Left ventricle myocardium inferior (tissue), 1 donor: ENCODE measurements around the gene SEMA4C. TPM values are rescaled to one million over a fixed set of nuclear protein-coding genes. Genes with fewer than 3 reads are reported as not detected.

Experiments used
- DNase-seq: peaks from one replicate; pipeline ENCODE4 v3.0.0-alpha.2; 2020
- H3K27ac ChIP-seq: fragments of 200-600 bp; replicated peaks from 2 replicates; pipeline ENCODE4 v1.8.0; 2021
- H3K27me3 ChIP-seq: fragments of 200-600 bp; 2 replicates; pipeline ENCODE4 v1.8.0; 2021; ENCODE audit warnings: low read depth
- H3K36me3 ChIP-seq: fragments of 200-600 bp; 2 replicates; pipeline ENCODE4 v1.8.0; 2021
- H3K4me1 ChIP-seq: fragments of 200-600 bp; 2 replicates; pipeline ENCODE4 v1.8.0; 2021
- H3K4me3 ChIP-seq: fragments of 200-600 bp; 2 replicates; pipeline ENCODE4 v1.8.0; 2021; ENCODE audit warnings: mild to moderate bottlenecking, moderate library complexity
- H3K9me3 ChIP-seq: fragments of 200-600 bp; replicated peaks from 2 replicates; pipeline ENCODE4 v1.8.0; 2021
- intact Hi-C: fragments of 100-400 bp; cut with micrococcal nuclease; formaldehyde crosslinking; loops from one replicate; pipeline ENCODE4 v1.11.0; 2022
- total RNA-seq: library from RNA; stranded (reverse); fragmentation: NEBNext Ultra II Directional; extraction: Animal tissue kit (Norgen Biotek cat#: 25700); gene quantifications from one replicate; pipeline ENCODE4 v1.2.1, GENCODE V29; 2021
- TF ChIP-seq, protein P1 (sequence below): fragments of 200-600 bp; IDR thresholded peaks from 2 replicates; pipeline ENCODE4 v1.8.0; 2021; ENCODE audit warnings: antibody characterized with exemption, mild to moderate bottlenecking, borderline replicate concordance
- donor health status: DM: no; HTN: yes; CAD: no; lungs with severe emphysema.

SEMA4C gene
- total RNA-seq, 1 donor from 2014 or later, result 16.6 TPM

DNA sequence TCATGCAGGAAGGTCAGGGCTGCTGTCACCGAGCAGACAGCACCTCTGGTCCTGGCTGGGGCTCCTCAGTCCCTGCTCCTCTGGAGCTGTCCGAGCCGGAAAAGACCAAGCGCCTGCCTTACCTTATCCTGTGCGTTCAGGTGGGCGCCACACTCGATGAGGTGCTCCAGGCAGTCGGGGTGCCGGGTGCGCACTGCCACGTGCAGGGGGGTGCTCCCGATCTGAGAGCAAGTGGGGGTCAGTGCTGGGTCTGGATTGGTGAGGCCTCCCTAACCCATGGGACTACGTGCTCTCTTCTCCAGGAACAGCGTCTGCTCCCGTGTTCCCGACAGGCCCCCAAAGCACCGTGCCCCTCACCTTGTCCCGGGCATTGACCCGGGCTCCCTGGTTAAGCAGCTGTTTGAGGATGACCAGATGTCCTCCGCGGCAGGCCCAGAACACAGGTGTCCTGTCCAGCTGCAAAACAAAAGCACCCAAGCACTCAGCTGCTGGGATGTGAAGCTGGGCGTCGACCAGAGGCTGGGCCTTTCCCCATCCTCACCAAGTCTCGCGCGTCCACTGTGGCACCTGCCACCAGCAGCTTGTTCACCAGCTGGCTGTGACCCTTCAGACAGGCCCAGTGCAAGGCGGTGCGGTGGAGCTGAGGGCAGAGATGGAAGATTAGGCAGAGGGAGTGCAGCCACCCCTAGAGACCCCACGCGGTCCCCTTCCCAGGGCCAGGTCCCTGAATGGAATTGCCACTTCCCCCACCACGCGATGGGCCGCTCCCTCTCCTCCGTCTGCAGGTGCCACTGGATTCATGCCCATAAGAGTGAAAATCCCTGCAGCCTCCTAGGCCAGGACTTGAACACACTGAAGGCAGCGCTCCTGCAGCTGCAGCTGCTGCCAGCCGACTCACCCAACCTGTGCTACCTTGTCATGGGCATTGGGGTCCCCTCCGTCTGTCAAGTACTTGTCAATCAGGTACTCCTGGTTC, 29.7 kb downstream of the SEMA4C start:
- H3K36me3 ChIP-seq, result peaks cover 22% of the 10 kb centered on the region

DNA sequence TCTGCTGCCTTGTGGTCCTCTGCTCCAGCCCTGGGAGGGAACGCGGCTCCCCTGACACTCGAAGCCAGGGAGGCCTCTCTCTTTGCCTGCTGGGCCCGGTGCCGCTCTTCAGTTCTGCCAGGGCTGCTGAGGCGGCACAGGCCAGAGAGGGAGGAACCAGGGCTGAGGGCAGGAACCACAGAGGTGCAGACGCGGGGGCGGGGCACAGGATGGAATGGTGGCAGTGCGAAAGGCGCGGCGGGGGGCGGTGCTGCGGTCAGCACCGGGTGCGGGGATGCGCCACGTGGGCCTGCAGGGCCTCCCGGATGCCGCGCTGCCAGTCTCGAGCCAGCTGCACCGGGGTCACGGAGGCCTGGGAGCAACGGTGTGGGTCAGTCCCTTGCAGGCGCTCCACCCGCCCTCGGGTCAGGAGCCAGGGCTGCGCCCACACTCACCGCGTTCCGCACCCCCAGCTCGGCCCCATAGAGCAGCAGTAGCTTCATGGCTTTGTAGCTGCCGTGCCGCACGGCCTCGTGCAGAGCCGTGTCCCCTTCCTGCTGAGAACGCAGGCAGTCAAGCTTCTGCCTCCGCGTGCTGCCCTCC, 30.5 kb downstream of the SEMA4C start:
- H3K36me3 ChIP-seq, result peaks cover 30% of the 10 kb centered on the region
- no peaks in the 10 kb centered on the region for H3K27me3 ChIP-seq
- peaks cover 49% of the 10 kb centered on the region for H3K4me1 ChIP-seq
- peak; percentile 57 for DNase-seq
- TF ChIP-seq, protein P1, sequence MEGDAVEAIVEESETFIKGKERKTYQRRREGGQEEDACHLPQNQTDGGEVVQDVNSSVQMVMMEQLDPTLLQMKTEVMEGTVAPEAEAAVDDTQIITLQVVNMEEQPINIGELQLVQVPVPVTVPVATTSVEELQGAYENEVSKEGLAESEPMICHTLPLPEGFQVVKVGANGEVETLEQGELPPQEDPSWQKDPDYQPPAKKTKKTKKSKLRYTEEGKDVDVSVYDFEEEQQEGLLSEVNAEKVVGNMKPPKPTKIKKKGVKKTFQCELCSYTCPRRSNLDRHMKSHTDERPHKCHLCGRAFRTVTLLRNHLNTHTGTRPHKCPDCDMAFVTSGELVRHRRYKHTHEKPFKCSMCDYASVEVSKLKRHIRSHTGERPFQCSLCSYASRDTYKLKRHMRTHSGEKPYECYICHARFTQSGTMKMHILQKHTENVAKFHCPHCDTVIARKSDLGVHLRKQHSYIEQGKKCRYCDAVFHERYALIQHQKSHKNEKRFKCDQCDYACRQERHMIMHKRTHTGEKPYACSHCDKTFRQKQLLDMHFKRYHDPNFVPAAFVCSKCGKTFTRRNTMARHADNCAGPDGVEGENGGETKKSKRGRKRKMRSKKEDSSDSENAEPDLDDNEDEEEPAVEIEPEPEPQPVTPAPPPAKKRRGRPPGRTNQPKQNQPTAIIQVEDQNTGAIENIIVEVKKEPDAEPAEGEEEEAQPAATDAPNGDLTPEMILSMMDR, result no peak
- H3K4me3 ChIP-seq, result no peak overlapping the region
- no peak overlapping the region for H3K27ac ChIP-seq
- no peaks in the 10 kb centered on the region for H3K9me3 ChIP-seq
- intact Hi-C loops, result no loop called here

More for the DNA sequence above, 29.7 kb downstream of the SEMA4C start:
- H3K4me1 ChIP-seq, result peaks cover 52% of the 10 kb centered on the region
- no peak for DNase-seq
- no peaks in the 10 kb centered on the region for H3K27me3 ChIP-seq
- H3K4me3 ChIP-seq, result no peak overlapping the region
- TF ChIP-seq, protein P1, result no peak
- intact Hi-C loops, result no loop called here
- no peak overlapping the region for H3K27ac ChIP-seq
- H3K9me3 ChIP-seq, result no peaks in the 10 kb centered on the region

DNA sequence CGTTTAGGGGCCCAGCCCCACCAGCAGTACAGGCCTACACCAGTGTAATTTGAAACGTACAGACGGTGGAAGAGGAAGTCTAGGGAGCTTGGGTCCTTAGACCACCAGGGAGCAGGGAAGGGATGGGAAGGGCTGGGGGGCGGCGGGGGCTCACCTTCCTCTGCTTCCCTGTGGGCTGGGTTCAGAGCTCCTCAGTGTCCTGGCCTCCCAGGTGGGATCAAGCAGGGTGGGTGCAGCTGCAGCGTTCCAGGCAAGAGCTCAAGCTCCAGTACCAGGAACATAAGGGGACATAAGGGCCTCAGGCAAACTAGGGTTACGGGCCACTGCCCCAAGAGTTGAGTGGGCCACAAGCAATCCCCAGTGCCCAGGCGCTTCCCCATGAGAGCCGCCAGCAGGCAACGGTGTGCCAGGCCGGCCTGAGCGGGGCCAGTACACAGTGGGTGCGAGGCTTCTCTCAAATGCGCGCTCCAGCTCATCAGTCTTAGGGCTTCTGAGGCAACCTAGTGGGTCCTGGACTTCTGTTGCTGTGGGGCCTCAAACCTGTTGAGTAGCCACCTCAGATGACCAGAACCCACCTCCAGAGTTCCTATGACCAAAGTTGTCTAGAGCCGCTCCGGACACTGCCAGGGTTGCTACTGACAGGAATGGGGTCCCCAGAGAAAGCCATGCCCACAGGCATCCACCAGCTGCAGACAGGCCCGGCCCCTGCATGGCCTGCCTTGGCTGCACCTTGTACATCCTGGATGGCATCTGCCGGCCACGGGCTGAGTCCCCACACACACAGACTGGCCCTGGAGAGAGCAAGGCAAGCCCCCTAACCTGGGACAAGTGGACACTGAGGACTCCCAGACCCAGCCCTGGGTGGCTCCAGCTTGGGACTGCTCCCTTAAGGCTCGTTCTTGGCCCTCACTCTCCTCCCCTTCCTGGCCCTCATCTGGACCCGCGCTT, 31.3 kb downstream of the SEMA4C start:
- peaks cover 31% of the 10 kb centered on the region for H3K36me3 ChIP-seq
- TF ChIP-seq, protein P1, result no peak
- H3K27me3 ChIP-seq, result no peaks in the 10 kb centered on the region
- H3K27ac ChIP-seq, result no peak overlapping the region
- no peak for DNase-seq
- no peaks in the 10 kb centered on the region for H3K9me3 ChIP-seq
- H3K4me1 ChIP-seq, result peaks cover 42% of the 10 kb centered on the region
- intact Hi-C loops, result no loop called here
- no peak overlapping the region for H3K4me3 ChIP-seq

DNA sequence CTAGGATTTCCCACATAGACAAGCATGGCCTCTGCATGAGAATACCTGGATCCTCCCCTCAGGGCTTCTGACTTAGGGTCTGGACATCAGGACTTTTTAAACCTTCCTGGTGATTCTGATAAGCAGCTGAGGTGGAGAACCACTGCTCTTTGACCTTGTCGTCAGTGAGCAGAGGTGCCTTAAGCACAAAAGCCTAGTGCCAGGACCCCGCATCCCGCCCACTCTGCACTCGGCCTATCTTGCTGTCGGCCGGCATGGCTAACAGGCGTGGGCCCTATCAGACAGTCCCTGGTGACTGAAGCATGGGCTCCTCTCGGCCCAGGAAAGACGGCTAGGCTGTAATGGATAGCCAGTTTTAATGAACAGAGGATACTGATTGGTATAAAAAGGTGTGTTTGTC, 32.3 kb downstream of the SEMA4C start:
- peaks cover 42% of the 10 kb centered on the region for H3K4me1 ChIP-seq
- peaks cover 38% of the 10 kb centered on the region for H3K36me3 ChIP-seq
- intact Hi-C loops, result no loop called here
- no peak for DNase-seq
- H3K27ac ChIP-seq, result no peak overlapping the region
- H3K27me3 ChIP-seq, result no peaks in the 10 kb centered on the region
- TF ChIP-seq, protein P1, result no peak
- H3K4me3 ChIP-seq, result no peak overlapping the region
- no peaks in the 10 kb centered on the region for H3K9me3 ChIP-seq

DNA sequence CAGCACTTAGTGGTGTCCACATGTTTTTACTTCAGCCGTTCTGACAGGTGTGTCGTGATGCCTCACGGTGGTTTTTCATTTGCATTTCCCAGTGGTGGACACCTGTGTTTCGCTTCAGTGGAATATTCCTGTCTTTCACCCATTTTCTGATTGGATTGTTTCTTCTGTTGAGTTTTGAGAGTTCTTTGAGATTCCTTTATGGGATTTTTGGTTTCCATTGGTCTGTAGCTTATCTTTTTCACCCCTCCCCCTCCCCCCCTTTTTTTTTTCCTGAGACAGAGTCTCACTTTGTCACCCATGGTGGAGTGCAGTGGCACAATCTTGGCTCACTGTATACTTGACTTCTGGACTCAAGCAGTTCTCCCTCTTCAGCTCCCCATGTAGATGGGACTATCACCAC, 34.0 kb downstream of the SEMA4C start:
- TF ChIP-seq, protein P1, result no peak
- H3K4me1 ChIP-seq, result peaks cover 36% of the 10 kb centered on the region
- H3K27me3 ChIP-seq, result no peaks in the 10 kb centered on the region
- H3K4me3 ChIP-seq, result no peak overlapping the region
- H3K9me3 ChIP-seq, result no peaks in the 10 kb centered on the region
- H3K36me3 ChIP-seq, result peaks cover 55% of the 10 kb centered on the region
- no peak for DNase-seq
- no peak overlapping the region for H3K27ac ChIP-seq
- intact Hi-C loops, result no loop called here
